HL-60 (cell line): ENCODE measurements around the gene LCE2A.

Experiments
- CTCF ChIP-seq: IDR thresholded peaks from one replicate; pipeline ENCODE4 v1.5.1; 2011; ENCODE audit warnings: low read length, control low read depth, inconsistent platforms; ENCODE audit not compliant: insufficient read depth
- REST ChIP-seq: IDR thresholded peaks from 2 replicates; pipeline ENCODE4 v1.6.1; 2012; ENCODE audit warnings: low read depth; ENCODE audit not compliant: insufficient replicate concordance

DNA sequence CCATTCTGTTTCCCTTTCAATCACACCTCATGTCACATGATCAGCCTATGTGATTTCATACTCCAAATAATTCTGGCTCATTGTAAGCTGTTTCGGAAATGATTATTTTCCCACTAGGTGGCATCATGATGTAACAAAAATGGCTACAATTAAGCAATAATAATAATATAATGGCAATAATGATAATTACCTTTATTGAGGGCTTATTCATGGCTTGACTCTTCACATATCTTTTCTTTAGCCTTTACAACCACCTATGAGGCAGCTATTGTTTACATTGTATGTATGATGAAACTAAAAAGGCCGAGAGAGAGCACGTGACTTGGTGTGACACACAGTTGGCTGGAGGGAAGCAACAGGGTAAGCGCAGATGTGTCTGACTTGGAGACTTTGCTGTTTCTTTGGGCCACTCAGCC, 47.2 kb downstream of the LCE2A start:
- TF ChIP-seq CTCF (no peak), REST (no peak)
